RWPE2 (cell line): ENCODE data around the gene KISS1.
A peak's percentile ranks its signal among the peaks of the same experiment; 100 is the strongest.

Source experiments
- ATAC-seq: fragments of 200-7000 bp; cut with Tn5 transposase; 3 replicates; pipeline ENCODE4 v1.9.1; 2021; ENCODE audit warnings: low read depth
- DNase-seq: peaks from one replicate; pipeline ENCODE4 v3.0.0-alpha.2; 2020; ENCODE audit warnings: low spot score
- H3K27ac ChIP-seq: fragments of 450-650 bp; 2 replicates; pipeline ENCODE4 v1.5.1; 2017; ENCODE audit warnings: mild to moderate bottlenecking; ENCODE audit not compliant: poor library complexity, severe bottlenecking
- H3K27me3 ChIP-seq: fragments of 250-450 bp; sonication (Bioruptor Pico); 2 replicates; pipeline ENCODE4 v1.5.1; 2021; ENCODE audit warnings: mild to moderate bottlenecking, moderate library complexity; ENCODE audit not compliant: insufficient read depth, poor library complexity, severe bottlenecking
- H3K36me3 ChIP-seq: fragments of 250-450 bp; sonication (Bioruptor Pico); 2 replicates; pipeline ENCODE4 v1.5.1; 2020; ENCODE audit warnings: low read depth, mild to moderate bottlenecking, moderate library complexity
- H3K4me1 ChIP-seq: fragments of 250-450 bp; sonication (Bioruptor Pico); 2 replicates; pipeline ENCODE4 v1.5.1; 2021; ENCODE audit warnings: mild to moderate bottlenecking, moderate library complexity; ENCODE audit not compliant: insufficient read depth, poor library complexity, severe bottlenecking
- H3K4me3 ChIP-seq: fragments of 250-450 bp; sonication (Bioruptor Pico); 2 replicates; pipeline ENCODE4 v1.5.1; 2021; ENCODE audit warnings: mild to moderate bottlenecking, moderate library complexity; ENCODE audit not compliant: severe bottlenecking
- H3K9me3 ChIP-seq: fragments of 250-450 bp; sonication (Bioruptor Pico); 2 replicates; pipeline ENCODE4 v1.5.1; 2021; ENCODE audit warnings: mild to moderate bottlenecking, moderate library complexity; ENCODE audit not compliant: severe bottlenecking
- TF ChIP-seq, protein P1 (sequence below): fragments of 450-650 bp; IDR thresholded peaks from one replicate; pipeline ENCODE4 v1.5.1; 2017; ENCODE audit warnings: mild to moderate bottlenecking, moderate library complexity; ENCODE audit not compliant: poor library complexity, severe bottlenecking

The KISS1 gene

DNA sequence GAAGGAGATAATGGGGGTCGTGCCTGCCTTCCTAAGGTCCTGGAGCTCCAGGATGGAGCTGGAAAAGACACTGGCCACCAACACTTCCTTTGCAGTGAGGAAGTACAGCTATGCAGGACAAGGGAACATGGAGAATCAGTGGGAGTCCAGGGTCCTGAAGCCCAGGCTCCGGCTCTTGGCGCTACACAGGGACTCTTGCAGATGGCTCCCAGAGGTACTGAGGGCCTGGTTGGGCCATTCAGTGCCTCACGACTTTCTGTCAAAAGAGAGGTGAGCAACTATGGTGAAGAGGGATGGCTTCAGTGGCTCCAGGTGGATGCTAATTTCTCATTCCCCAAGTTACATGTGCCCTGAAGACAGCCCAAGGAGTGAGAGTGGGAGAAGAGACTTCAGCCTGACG lies 42.6 kb downstream of the KISS1 start:
- TF ChIP-seq, protein P1, sequence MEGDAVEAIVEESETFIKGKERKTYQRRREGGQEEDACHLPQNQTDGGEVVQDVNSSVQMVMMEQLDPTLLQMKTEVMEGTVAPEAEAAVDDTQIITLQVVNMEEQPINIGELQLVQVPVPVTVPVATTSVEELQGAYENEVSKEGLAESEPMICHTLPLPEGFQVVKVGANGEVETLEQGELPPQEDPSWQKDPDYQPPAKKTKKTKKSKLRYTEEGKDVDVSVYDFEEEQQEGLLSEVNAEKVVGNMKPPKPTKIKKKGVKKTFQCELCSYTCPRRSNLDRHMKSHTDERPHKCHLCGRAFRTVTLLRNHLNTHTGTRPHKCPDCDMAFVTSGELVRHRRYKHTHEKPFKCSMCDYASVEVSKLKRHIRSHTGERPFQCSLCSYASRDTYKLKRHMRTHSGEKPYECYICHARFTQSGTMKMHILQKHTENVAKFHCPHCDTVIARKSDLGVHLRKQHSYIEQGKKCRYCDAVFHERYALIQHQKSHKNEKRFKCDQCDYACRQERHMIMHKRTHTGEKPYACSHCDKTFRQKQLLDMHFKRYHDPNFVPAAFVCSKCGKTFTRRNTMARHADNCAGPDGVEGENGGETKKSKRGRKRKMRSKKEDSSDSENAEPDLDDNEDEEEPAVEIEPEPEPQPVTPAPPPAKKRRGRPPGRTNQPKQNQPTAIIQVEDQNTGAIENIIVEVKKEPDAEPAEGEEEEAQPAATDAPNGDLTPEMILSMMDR: no peak
- DNase-seq (no peak), ATAC-seq (no peak)
- no peak overlapping the region for H3K4me3 ChIP-seq
- H3K27me3 ChIP-seq: no peaks in the 10 kb centered on the region
- H3K4me1 ChIP-seq: peaks cover 9% of the 10 kb centered on the region
- H3K27ac ChIP-seq: no peak overlapping the region
- H3K9me3 ChIP-seq: no peaks in the 10 kb centered on the region
- H3K36me3 ChIP-seq: no peaks in the 10 kb centered on the region

- DNase-seq (no peak), ATAC-seq (0 out of 3 replicates have a peak, but pooled peaks have one; percentile 19)
- H3K9me3 ChIP-seq: no peaks in the 10 kb centered on the region
- H3K36me3 ChIP-seq: no peaks in the 10 kb centered on the region
- TF ChIP-seq, protein P1: no peak
- peak overlapping the region; percentile 0 for H3K27ac ChIP-seq
- H3K4me3 ChIP-seq: peak overlapping the region; percentile 69
- peaks cover 9% of the 10 kb centered on the region for H3K4me1 ChIP-seq
- H3K27me3 ChIP-seq: no peaks in the 10 kb centered on the region
These were observed 43.8 kb downstream of the KISS1 start for GRCh38 chr1:204152310-204153044.

- peaks cover 9% of the 10 kb centered on the region for H3K4me1 ChIP-seq
- peak within 1 kb of the TSS; percentile 0 for H3K27ac ChIP-seq
- no peaks in the 10 kb centered on the region for H3K27me3 ChIP-seq
- ATAC-seq (peak; percentile 49), DNase-seq (no peak)
- no peaks in the 10 kb centered on the region for H3K36me3 ChIP-seq
- no peaks in the 10 kb centered on the region for H3K9me3 ChIP-seq
- TF ChIP-seq, protein P1: no peak
- H3K4me3 ChIP-seq: peak within 1 kb of the TSS; percentile 69
These were observed 44.6 kb downstream of the KISS1 start, which contains the start of gene ETNK2 for GRCh38 chr1:204151552-204152309. TSS of gene ETNK2 (minus strand) at chr1:204152044. CDS start at chr1:204151852, 192 bp downstream.

DNA sequence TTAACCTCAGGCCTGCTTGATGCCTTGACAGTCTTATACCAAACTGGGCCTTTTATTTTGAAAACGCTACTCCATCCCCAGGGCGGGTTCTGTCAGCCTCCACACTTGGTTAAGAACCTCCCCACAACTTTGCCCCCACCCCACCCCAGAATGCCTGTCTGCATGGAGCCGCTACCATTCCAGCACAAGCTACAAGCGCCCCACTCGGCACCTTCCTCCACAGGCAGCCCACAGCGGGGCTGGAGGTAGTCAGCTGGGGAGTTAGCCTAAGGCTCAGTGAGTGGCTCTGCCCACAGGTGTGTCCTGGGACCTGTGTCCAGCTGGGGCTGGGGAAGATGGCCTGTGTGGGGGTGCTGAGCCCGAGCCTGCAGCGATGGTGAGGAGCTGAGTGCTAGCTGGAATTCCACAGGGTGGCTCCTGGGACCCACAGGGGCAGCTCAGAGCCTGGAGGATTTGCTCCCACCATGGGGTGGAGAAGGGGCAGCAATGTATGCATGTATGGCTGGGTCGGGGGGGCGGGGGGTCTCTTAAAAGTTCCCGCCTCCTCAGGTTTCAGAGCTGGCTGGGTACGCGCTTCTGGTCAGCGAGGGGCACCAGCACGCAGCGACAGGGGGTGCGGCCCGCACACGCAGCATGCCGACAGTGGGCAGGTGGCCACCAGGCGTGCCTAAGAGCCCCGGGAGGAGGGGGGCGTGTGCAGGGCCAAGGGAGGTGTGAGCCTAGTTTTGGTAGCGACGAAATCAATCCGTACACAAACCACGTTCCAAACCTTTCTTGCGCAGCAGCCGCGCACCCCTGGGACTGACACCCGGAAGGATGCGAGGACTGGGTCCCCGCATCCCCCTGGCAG lies 45.4 kb downstream of the KISS1 start:
- peak; percentile 36 for ATAC-seq
- Histone ChIP-seq H3K36me3 (no peaks in the 10 kb centered on the region), H3K4me3 (peak overlapping the region; percentile 69), H3K9me3 (no peaks in the 10 kb centered on the region), H3K27ac (peak overlapping the region; percentile 0), H3K27me3 (no peaks in the 10 kb centered on the region), H3K4me1 (peaks cover 9% of the 10 kb centered on the region)
- TF ChIP-seq, protein P1: no peak
- DNase-seq: no peak
